Ammon's horn (tissue), 1 donor: Measurements from ENCODE around the gene TMEM53.

ENCODE experiments used
- DNase-seq: peaks from one replicate; pipeline ENCODE4 v3.0.0-alpha.2; 2016; ENCODE audit warnings: low spot score

Gene TMEM53

DNA sequence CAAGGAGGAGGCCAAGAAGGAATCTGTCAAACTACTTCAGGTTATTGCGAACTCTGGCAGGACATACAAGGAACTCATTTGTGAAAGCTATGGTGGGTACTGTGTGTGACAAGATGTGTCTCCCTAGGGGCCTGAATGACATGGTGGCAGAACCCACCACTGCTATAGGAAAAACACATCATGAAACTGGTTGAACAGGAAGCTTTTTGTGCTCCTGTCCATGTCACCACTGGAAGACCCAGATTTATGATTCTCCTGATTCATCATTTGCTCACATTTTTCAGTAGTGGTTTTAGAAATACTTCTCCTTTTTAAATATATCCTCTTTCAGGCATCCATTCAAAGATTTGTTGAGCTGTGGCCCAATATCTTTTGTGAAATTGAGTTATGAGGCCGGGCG is 23.9 kb upstream of the TMEM53 start:
- no peak for DNase-seq

GRCh38 chr1:44696789-44697345 is 22.6 kb upstream of the TMEM53 start:
- DNase-seq: no peak

GRCh38 chr1:44696101-44696500 is 21.8 kb upstream of the TMEM53 start:
- DNase-seq: no peak

DNA sequence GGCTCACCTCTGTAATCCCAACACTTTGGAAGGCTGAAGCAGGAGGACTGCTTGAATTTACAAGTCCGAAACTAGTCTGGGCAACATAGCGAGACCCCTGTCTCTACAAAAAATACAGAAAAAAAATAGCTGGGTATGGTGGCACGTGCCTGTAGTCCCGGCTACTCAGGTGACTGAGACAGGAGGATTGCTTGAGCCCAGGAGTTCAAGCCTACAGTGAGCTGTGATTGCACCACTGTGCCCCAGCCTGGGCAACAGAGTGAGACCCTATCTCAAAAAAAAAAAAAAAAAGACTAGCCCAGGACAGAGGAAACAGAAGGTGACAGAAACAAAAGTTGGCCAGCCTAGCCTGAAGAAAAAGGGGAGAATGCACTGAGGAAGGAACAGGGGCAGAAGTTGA is 21.4 kb upstream of the TMEM53 start:
- DNase-seq: no peak

DNA sequence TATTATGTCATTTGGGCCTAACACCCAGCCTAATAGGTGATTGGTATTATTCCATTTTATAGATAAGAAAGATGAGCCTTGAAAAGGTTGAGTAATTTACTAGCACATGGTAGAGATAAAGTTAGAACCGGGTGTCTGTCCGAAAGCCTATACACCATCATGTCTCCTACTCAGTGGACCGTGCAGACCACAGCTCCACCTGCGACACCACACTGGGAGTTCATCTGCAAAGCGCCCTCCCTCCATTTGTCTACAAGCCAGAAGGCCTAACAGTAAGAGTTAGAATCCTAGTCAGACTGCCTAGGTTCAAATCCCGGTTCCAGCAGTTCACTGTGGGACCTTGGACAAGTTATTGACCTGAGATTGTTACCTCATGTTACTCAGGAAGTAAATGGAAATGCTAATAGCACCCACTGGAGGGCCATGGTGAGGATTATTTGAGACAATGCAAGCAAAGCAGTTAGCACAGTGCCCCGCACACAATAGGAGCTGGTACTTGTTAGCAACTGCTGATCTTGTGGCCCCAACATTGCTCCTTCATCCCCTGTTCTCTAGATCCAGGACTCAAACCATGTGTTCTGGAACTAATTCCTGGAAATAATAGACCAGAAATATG is 20.7 kb upstream of the TMEM53 start:
- DNase-seq: no peak

DNA sequence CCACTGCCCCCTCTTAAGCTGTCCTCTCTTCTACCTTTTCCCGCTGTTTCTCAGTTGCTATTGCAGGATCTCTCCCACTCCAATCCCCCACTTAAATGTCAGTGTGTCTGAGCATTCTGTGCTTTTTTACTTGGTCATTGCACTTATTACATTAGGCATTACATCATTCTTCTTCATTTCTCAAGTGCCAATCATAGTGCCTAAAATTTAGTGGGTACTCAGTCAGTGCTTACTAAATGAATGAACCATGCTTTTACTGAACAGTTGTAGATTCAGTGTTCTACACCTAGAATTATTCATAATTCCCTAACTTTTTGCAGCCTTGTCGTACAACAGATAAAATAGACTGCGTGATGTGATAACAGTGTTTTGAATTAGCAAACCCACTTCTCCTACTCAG is 19.6 kb upstream of the TMEM53 start:
- no peak for DNase-seq

- no peak for DNase-seq
These were observed 18.9 kb upstream of the TMEM53 start for GRCh38 chr1:44693159-44693558.

- no peak for DNase-seq
These were observed 15.1 kb upstream of the TMEM53 start for GRCh38 chr1:44689447-44689765.

DNA sequence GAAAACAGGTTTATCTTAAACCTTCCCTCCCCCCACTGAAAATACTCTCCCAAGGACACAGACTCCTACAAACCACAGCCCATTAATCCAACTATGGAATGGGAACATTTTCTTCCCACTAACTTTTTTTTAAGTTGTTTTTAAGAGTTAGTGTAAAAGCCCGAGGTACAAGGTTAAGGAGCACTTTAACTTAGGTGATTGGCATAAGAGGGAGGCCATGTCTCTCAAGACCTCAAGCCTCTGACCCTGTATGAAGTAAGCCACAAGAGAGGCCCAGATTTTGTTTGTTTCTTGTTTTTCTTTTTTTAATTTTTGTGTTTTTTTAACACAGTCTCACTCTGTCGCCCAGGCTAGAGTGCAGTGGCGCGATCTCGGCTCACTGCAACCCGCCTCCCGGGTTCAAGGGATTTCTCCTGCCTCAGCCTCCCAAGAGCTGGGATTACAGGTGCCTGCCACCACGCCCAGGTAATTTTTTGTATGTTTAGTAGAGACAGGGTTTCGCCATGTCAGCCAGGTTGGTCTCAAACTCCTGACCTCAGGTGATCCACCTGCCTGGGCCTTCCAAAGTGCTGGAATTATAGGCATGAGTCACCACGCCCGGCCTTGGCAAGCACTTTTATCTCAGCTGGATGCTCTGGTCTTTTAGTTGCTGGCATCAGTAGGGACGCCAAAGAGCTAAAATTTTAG is 14.6 kb upstream of the TMEM53 start:
- DNase-seq: no peak

GRCh38 chr1:44685881-44686280 is 11.6 kb upstream of the TMEM53 start:
- no peak for DNase-seq

DNA sequence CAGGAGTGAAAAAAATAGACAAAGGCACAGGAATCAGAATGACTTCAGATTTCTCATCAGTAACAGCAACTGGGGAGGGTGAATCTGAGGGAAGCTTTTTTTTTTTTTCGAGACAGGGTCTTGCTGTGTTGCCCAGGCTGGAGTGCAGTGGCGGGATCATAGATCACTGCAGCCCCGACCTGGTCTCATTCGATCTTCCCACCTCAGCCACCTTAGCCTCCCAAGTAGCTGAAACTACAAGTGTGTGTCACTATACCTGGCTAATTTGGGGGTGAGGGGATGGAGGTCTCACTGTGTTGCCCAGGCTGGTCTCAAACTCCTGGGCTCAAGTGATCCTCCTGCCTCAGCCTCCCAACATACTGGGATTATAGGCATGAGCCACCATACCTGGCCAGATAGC is 10.9 kb upstream of the TMEM53 start:
- DNase-seq: no peak

DNA sequence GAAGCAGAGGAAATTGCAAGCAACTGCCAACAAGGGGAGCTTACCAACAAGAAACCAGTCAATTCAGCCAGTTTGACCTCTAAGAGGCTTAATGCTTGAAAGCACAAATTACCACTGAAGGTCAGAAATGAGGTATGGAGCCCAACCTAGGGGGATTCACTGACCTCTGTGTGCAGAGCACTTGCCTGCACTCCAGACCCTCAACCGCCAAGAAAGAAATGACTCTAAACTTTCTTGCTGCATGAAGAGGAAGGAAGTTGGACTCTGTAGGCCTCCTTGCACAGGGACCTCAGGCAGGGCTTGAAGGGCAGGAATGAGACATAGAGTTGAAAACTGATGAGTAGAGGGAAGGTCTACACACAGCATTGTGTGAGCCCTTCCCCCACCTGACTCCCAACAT is 10.2 kb upstream of the TMEM53 start:
- DNase-seq: no peak

DNA sequence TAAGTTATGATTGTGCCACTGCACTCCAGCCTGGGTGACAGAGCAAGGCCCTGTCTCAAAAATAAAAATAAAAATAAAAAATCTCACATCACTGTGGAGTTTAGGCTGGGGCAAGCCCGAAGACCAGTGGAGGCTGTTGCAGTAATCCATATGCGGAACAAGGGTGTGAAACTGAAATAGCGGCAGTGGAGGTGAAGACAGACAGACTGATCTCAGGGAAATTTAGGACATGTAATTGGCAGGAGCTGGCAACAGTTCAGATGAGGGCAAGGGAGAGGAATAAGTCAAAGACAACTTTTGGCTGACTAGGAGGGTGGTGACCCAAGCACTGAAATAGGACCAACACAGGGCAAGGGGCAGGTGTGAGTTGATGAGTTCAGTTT is 8.6 kb upstream of the TMEM53 start:
- DNase-seq: no peak

DNA sequence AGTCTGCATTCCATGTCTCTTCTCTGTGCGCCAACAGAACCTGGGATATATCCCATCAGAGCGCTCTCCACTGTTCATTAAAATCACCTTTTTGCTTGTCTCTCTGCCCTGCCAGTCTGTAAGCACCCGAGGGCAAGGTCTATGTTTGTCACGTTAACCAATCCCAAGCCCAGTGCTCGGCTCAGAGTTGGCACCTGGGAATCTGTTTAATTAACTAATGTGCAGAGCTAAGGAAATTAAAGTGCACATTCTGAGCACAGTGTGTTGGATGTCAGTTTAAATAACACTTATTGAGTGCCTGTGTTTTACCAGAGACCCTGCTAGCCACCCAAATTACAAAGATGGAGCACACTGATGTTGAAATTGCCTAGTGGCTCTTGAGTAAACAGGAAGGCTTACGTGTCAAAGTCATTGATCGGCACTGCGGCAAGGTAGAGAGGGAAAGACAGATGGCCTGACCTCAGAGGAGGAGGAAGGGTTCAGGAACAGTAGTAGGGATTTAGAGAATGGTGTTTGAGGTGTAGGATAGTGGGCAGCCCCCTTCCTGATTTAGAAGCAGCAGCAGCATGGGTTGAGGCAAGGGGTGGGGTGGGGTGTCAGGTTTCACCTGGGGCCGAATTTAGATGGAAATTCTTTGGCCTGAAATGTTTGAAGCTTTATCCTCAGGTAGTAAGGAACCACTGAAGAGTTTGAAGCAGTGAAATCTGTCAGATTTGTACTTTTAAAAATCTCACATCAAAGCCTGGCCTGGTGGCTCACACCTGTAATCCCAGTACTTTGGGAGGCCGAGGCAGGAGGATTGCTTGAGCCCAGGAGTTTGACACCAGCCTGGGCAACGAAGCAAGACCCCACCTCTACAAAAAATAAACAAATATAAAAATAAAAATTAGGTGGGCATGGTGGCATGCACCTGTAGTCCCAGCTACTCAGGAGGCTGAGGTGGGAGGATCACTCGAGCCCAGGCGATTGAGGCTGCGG is 7.9 kb upstream of the TMEM53 start:
- no peak for DNase-seq

- DNase-seq: no peak
These were observed 5.2 kb upstream of the TMEM53 start for GRCh38 chr1:44679468-44679867.

DNA sequence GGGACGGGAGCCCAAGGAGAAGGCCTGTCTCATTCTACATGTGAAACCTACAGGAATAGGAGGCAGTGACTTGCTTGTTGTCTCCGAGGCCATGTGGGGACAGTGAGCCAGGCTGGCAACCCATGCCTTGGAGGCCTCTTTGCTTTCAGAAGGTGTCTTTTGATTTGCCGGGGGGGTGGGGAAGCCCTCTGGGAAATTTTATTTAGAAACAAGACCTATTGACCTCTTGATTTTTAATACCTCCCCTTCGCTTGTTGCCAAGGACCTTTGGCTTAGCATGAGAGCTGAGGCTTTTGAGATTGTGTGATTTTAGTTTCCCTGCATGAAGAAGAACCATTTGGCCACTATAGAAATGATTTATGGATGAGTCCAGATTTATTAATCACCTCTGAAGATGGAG is 4.3 kb upstream of the TMEM53 start:
- no peak for DNase-seq

DNA sequence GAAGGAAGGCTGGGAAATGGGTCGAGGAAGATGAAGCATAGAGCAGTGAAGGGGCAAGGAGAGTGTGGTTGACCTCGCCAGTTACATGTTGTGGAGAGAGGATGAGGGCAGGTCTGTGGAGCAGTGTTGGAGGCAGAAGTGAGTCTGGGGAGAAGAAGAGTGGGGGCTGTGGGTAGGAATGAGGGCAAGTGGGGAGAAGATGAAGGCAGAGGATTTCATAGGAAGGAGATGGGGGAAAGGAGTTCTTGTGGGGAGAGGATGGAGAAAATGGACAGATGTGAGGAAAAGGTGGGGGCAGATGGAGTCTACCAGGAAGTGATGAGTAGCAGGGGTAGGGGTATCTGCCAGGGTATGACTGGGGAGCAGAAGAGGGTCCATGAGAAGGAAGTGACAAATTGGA is 3.8 kb upstream of the TMEM53 start:
- no peak for DNase-seq

DNA sequence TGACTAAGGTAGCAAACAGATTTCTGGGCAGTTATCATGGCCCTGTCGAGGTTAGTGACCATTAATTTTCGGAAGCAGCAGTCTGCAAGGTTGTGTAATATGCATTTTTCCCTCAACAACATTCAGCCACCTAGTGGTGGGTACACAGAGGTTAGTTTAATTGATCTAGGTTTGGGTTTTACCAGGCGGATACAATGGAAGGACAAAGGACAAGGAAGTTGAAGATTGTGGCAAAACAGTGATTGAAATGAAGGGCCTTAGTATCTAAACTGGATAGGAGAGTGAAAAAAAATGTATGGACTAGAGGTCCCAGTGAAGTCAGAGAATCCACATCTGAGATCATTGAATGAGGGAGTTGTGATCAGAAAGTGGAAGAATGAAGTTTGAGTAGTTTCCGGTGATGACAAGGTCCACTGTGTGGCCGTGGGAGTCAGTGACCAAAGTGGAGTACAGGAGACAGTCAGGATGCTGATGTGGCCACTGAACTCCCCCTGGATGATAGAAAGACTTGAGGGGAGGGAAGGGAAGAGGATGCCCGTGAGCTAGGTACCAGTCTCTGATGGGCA is 3.0 kb upstream of the TMEM53 start:
- DNase-seq: no peak

DNA sequence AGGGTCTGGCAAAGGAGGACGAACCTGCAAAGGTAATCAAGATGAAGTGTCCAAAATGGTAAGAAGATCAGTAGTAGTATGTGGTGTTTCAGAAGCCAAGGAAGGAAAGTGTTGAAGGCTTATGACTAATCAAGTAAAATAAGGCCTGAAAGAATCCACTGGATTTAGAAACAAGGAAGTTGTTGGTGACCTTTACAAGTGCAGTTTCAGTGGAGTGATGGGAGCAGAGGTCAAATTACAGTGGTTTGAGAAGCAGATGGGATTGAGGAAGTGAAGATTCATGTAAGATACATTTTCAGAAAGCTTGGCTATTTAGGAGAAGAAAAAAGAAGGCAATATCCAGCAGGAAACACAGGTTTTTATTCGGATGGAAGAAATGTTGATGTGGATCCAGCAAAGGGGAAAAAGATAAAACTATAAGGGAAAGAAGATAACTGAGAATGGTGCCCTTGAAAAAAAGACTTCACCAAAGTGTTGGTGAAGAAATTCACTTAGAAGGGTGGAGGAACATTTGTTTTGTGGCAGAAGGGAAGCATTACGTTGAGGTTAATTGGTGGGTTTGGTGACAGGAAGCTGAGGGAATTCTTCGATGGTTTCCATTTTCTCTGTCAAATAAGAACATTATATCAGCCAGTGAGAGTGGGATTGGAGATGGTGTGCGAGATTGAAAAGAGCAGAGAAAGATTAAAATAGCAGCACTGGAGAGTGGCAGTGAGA is 2.4 kb upstream of the TMEM53 start:
- DNase-seq: no peak

GRCh38 chr1:44675186-44675585 is 905 bp upstream of the TMEM53 start:
- no peak for DNase-seq

- DNase-seq: no peak
These were observed 587 bp downstream of the TMEM53 start for GRCh38 chr1:44673675-44674112.
